ENCODE data around the gene OR9Q1.

Gene OR9Q1

DNA sequence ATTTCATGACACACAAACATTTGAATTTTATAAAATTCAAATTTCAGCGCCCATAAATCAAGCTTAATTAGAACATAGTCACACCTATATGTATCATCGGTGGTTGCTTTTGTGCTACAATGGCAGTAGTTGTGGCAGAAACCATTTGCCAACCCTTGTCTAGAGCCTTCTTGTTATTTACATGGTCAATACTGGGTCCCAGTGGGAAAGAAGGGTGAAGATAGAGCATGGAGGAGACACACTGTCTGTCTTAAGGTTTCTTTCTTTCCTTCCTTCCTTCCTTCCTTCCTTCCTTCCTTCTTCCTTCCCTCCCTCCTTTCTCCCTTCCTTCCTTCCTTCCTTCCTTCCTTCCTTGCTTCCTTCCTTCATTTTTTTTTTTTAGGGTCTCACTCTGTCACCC, 10.8 kb downstream of the OR9Q1 start:
- no peak for DNase-seq (ENCODE audit: low spot score)

DNA sequence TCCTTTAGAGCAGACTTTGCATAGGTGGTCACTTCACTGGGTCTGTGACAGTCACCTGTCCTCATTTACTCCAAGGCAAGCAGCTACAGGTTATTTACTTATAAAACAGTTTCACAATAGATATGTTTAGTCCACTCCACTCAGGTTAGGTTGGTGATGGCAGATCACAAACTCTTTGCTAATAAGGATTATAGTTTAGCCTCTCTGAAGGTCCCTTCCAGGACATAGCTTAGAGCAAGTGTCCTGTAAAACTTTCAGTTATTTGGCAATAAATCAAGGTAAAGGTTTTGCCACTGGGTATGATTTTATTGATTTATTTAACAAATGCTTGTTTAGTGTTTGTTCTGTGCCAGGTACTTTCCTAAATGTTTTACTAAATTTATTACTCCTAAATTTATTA, 15.9 kb downstream of the OR9Q1 start:
- DNase-seq (ENCODE audit: low spot score) = no peak

DNA sequence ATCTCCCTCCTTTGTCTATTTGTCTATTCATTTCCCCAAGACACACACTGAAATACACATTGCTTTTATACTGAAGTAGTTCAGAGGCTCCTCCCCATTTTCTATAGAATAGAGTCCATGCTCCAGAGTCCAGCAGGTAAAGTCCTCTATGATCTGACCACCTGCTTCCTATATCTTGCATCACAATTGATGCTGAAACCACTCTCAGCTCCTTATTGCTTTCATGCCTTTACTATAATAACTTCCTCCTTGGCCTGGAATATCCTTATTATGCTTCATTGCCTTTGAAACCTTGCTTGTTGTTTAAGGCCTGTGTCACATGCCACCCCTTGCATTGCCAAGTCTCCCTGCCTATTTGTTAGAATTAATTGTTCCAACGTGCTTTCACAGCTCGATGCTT, 19.7 kb downstream of the OR9Q1 start:
- DNase-seq (ENCODE audit: low spot score) = no peak

DNA sequence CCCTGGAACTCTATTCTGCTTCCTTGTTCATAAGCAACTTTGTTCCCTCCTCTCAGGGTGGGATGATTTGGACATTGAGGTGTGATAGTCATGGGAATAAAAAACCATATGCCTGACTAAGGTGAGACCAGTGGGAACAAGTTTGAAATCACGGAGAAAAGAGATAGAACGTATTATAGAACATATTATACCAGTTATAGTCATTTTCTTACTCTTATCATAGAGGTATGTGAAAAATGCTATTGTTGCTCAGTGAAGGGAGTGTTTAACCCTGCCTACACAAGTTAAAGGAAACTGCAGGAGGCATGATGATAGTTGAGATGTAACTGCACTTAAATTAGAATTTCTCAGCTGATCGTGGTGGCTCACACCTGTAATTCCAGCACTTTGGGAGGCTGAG, 22.6 kb downstream of the OR9Q1 start:
- DNase-seq (ENCODE audit: low spot score) = no peak

DNA sequence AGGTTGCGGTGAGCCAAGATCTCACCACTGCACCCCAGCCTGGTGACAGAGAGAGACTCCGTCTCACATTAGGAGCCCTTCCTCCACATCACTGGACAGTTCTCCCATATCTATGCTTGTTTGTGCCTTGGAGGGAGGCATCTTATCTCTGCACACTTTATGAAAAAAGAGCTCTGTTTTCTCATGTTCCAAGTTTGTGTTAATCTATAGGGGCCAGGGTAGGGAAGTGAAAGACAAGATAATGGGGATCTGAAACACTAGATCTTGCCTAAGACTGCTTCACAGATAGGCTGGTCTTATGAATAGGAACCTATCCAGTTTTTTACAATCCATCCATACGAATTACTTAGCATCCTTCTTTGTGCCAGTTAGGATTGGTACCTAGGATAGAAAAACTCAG, 24.1 kb downstream of the OR9Q1 start:
- DNase-seq (ENCODE audit: low spot score) = no peak

DNA sequence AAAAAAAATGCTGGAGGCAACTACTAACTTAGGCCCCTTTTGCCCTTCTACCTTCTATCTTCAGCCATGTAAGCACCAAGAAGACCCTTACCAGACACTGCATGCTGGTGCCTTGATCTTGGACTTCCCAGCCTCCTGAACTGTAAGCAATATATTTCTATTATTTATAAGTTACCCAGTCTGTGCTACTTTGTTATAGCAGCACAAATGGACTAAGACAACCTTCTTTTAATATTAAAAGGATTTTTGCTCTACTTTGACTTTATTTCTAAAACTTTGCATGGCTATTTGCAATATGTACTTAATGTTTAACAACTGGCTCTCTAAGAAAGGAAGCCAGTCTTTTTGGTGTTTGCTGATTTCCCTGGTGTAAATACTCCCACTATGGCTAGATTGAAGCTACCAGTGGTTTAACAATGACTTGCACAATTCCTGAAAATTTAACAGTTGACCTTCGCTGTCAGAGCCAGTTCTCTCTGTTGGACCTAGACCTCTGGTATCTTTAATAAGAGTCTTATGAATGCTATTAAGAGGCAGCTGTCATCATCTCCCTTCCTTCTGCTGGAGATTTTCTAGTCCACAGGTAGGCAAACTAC, 32.2 kb downstream of the OR9Q1 start:
- DNase-seq (ENCODE audit: low spot score) = no peak

DNA sequence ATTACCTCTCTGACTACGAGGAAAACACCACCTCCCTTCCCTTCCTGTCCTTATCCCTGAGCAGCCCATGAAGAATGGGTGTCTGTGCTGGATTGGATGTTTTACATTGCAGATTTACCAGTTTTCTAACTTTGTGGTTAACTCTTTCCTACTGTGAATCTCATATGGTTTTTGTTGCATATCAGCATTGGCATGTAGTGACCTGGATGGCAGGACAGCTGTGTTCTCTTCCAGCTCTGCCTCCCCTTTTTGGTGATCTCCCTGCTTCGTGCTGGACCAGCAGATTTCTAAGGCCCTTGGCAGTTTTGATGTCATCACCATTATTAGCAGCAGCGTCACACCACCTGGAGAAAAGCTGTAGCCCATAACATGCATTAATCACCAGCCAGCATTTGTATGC, 33.8 kb downstream of the OR9Q1 start:
- no peak for DNase-seq (ENCODE audit: low spot score)

DNA sequence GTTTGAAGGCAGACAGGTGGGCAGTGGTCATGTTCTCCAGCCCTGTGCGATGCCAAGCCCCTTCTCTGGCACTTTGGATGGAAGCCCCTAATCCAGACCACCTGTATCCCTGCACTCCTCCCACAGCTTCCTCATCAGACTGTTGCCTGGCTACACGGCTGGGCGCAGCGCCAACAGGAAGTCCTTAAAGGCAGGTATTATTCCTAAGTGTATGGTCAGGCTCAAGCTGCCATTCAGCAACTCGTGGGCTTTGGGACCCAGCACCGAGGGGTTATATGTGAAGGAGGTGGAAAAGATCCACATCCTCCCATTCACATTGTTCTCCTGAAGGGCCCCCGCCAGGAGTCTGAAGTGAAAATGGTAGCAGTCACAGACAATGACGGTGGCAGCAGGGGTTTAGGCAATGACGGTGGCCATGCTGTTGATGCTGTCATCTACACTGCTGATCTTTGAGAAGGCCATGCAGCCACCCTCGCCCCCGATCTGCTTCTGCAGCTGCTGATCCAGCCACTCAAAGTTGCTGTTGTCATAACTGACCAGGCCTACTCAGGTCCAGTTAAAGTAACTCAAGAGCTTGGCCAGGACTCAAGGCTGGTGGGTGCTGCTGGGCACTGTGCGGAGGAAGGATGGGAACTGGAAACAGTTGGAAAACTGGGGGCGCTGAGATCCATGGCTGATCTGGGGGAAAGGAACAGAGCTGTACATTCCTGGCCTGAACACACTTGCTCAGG, 34.8 kb downstream of the OR9Q1 start:
- DNase-seq (ENCODE audit: low spot score) = no peak

DNA sequence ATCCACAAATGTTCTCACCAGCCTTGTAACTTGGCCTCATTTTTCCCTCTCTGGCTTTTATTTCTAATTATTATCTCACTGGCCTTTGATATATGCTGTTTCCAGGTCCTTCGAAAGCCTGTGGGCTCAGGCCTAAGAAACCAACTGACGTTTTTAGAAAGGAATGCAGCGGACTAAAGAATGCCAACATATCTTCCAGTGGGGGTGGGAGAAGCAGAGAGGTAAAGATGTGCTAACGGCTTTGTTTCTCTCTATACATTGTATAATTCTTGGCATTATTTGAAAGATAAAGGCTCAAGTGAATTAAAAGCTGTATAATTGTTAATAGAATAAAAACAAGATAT, 35.3 kb downstream of the OR9Q1 start:
- DNase-seq (ENCODE audit: low spot score) = no peak

DNA sequence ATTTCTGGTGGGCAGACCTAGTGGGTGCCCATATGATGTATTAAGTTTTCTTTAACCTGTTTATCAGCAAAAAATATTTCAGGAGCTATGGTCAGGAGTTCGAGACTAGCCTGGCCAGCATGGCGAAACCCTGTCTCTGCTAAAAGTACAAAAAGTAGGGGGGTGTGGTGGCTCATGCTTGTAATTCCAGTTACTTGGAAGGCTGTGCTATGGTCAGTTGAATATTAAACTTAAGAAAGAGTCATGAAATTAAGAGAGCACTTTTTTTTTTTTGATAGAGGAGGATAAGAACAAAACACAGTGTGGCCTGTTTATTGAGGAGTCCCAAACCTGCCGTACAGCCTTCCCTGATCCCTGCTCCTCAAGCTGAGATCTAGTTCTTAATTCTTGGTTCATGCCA, 36.9 kb downstream of the OR9Q1 start:
- DNase-seq (ENCODE audit: low spot score) = no peak

DNA sequence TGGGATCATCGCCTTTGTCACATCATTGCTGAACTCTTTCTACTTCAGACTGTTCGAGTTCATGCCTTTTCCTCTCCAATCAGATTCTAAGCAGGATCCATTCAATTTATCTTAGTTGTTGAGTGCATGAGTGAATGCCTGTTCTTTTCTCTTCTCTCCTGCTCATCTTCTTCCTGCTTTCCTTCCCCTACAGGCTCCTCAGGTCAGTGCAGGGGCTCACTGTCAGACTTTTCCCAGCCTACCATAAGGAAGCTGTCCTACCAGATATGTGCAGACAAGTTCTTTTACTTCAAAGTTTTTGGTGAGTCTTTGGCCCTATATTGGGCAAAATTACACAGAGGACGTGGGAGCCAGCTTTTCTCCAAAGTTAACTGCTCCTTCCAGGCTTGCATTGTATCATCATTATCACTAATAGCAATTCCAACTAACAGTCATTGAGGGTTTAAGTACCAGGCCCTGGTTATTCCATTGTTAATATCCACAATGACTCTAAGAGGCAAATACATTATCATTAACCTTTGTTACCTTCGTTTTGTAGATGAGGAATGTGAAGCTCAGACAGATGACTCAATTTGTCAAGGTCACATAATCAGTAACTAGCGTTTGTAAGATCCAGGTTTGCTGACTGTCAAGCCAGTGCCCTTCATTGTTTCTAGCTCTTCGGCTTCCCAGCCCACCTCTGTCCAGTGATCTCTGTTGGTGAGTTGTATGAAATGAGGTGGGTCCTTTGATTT, 37.4 kb downstream of the OR9Q1 start:
- DNase-seq (ENCODE audit: low spot score) = no peak

DNA sequence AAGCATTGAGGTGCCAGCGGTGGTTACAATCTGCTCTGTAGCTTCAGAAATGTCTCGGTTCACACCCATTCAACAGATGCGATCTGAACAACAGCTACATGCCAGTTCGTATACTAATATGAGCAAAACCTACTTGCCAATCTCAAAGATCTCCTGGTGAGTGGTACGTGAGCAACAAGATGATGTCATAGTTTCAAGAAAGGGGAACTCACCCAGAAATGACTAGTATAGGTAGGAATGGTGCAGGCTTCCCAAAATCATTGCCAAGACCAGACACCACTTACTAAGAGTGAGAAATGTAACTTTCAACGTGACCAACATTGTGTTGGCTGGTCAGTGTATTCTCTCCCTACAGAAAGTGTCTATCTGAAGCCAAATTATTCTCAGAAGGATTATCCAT, 38.1 kb downstream of the OR9Q1 start:
- no peak for DNase-seq (ENCODE audit: low spot score)

DNA sequence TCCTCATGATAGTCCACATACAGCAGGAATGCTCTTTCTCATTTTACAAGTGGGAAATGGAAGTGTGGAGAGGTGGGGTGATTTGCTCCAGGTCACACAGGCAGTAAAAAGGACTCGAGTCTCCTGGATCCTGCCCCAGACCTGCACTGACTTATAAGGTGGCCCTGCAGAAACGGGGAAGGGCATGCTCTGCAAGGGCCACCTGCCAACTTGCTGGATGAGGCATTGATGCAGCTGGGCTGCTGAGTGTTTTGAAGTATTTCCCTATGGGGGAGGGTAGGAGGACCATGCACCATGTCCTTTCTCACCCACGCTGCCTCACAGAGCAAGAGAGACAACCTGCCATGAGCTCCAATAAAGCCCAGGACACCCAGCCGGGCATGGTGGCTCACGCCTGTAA, 44.0 kb downstream of the OR9Q1 start:
- DNase-seq (ENCODE audit: low spot score) = no peak

DNA sequence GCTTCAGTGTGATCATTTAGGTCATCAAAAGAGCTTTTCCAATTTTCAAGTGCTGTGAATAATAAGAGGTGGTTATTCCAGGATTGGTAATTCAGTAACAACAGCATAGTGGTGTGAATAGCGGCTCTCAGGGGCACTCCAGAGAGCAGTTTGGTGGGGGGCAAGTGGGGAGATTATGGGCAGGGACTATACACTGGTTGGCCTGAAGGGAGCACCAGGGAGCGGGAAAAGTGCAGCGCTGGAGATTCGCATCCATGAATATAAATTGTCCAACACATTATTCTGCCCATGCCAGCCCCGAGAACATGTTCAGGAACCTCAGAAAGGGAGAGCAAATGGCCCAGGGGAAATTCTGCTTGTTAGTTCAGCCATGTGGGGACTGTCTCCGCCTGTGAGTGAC, 45.0 kb downstream of the OR9Q1 start:
- DNase-seq (ENCODE audit: low spot score) = no peak

DNA sequence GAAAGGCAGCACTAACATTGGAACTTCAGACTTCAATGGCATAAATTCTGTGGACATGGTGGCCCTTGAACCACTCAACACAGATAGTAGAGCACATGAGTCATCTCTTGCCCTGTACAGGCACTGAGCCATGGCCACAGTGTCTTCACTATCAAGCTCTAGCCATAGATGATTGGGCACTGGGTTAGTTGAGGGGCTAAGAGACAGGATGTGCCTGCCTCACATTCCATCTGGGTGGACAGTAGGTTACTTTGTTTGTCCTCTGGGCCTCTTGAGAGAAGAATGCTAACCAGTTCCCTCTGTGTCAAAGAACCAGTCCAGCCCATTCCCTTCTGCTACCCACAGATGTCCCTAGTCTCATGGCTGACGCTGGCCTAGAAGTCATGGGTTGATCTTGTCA, 46.9 kb downstream of the OR9Q1 start:
- DNase-seq (ENCODE audit: low spot score) = no peak

DNA sequence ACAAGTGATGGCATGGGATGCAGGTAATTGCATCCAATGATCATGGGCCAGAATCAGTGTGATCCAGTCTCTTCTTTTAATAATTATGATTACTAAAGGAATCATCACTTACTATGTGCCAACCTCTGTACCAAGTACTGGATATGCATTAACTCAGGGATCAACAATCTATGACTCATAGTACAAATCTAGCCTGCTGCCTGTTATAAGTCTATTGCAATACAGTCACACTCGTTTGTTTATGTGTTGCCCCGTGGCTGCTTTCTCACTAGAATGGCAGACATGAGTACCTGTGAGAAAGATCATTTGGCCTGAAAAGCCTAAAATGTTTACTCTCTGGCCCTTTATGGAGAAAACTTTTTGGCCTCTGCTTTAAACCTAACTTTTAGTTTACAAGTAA, 52.1 kb downstream of the OR9Q1 start:
- DNase-seq (ENCODE audit: low spot score) = no peak

DNA sequence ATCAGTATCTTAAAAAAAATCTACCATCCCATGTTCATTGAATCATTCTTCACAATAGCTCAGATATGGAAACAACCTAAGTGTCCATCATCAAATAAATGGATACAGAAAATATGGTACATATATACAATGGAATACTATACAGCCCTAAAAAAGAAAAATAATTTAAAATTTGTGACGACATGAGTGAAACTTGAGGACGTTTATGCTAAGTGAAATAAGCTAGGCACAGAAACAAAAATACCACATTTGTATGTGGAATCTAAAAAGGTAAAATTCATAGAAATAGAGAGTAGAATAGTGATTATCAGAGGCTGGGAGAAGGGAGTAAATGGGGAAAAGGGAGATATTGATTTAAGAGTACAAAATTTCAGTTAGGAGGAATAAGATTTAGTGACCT, 62.8 kb downstream of the OR9Q1 start:
- no peak for DNase-seq (ENCODE audit: low spot score)

DNA sequence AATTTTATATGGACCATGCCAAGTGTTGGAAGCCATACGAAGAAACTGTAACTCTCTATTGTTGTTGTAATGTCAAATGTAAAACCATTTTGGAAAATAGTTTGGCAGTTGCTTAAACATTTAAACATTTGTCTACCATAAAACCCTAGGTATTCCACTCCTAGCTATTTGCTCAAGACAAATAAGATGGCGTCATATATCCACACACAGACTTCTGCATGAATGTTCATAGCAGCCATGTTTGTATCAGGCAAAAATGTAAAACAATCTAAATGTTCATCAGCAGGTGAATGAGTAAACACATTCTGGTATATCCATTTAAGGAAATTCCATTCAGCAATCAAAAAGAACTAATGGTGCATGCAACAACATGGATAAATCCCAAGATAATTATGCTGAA, 73.8 kb downstream of the OR9Q1 start:
- DNase-seq (ENCODE audit: low spot score) = no peak

DNA sequence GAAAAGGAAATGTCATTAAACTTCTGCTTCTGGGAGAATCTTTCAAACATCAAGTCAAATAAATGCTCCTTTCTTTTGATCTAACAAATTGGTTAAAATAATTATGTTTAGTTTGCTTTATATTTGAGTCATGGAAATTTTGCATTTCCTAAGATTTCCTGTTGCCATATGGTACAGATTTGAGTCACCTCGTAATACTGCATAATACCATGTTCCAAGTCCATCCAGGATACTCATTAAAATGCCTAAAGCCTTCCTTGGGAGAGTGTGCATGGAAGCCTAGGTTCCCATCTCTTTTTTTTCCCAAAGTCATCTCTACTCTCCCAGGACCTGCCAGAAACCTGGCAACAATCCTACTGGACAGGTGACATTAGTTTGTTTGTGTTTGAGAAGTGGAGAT, 97.4 kb downstream of the OR9Q1 start:
- no peak for DNase-seq (ENCODE audit: low spot score)

DNA sequence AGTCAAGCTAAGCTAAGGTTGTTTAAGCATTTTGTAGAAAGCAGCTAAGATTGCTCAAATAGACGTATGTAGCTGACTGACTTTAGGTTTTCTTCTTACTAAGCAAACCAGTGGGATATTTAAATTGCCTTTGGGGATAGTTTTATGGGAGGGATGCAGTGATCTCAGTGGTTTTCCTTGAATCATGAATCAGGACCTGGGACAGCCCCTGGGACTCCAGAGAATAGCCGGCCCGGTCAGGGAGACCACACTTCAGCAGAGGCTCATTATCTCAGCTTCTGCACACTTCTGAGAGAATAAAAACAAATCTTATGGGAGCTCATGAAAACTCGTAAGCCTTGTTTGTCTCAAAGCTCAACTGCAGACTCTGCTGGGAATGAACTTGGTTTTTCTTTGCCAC, 101.8 kb downstream of the OR9Q1 start, which contains the start of gene OR9I1:
OR9I1 (minus strand) TSS at position 62 of the 400 bp plus-strand sequence. CDS start 6,086 bp downstream, outside the sequence.
- DNase-seq (ENCODE audit: low spot score) = no peak

DNA sequence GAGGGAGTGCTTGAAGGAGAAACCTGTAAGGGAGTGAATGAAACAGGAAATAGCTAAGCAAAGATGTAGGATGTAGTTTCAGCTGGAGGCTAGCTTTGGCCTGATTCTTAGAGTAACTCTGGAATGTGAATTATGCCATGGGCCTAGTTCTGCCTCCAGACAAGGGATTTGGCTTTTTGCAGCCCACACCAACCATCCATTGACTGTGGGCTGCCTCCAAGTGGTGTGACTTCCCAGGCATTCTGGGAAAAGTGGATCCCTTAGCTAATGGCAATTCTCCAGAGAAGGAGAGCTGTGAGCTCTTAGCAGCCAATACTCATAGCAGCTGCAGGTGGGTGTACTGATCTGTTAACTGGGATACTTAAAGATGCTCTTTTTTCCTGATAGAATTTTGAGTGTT, 103.7 kb downstream of the OR9Q1 start:
- no peak for DNase-seq (ENCODE audit: low spot score)

DNA sequence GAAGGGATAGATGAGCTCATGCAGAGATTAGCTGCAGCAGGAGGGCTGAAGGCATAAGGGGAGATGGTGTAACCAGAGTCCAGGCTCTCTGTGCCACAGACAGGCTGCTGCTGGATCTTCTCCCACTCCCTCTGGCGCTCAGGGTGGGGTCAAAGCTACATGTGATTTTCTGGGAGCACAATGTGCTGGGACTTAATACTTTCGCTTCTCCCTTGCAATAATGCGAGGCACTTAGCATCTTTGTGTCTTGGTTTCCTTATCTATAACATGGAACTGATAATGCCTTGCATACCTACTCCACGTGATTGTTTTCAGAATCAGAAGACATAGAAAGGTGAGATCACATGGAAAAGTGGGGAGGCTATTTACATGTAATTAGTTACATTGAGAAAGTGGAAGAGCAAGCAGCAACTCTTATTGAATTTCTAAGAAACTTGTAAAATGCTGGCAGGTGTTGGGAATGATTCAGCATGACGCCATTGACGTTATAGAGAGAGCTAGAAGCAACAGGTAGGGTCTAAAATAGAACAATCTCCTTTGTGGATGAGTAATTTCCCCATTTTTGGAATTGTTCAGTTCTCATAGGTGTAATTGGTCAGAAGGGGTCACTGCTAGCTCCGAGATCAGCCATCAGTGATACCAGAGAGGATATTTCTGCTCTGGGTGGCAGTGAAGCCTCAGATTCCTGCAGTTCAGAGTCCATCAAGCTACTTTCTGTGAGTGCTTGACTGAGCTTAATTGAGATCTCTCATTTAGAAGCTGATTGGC, 109.8 kb downstream of the OR9Q1 start:
- no peak for DNase-seq (ENCODE audit: low spot score)

DNA sequence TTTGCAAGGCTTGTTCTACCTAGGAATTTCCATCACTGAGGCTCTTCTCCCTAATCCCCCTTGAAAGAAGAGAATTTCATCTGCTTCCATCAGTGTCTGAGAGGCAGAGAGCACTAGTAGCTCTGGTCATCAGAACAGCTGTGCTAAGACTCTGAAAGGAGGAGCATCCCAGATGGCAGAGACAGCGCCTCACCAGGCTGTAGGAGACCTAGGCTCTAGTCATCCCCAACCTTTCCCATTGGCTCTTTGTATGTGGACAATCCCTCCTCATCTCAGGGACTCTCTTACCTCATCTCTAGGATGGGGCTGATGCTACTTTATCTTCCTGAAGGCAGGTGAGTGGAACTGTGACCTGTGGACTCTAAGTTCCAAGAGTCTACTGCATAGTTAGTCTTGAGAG, 110.5 kb downstream of the OR9Q1 start:
- no peak for DNase-seq (ENCODE audit: low spot score)

Measured in left forelimb (tissue), 1 donor.